ENCODE measurements around the gene CCND1.

GRCh38 chr11:69660001-69660500, 19.1 kb downstream of the CCND1 start:
- TF ChIP-seq CTCF (IDR thresholded peaks at IDR 0.05) (no peak), POLR2A (IDR thresholded peaks at IDR 0.05; ENCODE audit: low read depth) (no peak)
